HG03108 (cell line): ENCODE measurements around the gene UBE2V1.
"Not testable (repeated sequence)": the region's sequence is repeated elsewhere in the genome, so short reads cannot be mapped to it uniquely, and the experiment has no call there.

Experiments used
- ATAC-seq: cut with Tn5 transposase; IDR thresholded peaks from one replicate; pipeline ENCODE4 v1.9.1; 2021; ENCODE audit warnings: moderate library complexity; ENCODE audit not compliant: unreplicated experiment

The UBE2V1 gene

GRCh38 chr20:50112512-50113419, at the start of gene UBE2V1:
Gene UBE2V1 (minus strand): TSS chr20:50113150. CDS start chr20:50113128, 22 bp downstream.
- ATAC-seq = peak; percentile 34

GRCh38 chr20:50161494-50161893, 48.5 kb upstream of the UBE2V1 start:
- not testable (repeated sequence) for ATAC-seq

DNA sequence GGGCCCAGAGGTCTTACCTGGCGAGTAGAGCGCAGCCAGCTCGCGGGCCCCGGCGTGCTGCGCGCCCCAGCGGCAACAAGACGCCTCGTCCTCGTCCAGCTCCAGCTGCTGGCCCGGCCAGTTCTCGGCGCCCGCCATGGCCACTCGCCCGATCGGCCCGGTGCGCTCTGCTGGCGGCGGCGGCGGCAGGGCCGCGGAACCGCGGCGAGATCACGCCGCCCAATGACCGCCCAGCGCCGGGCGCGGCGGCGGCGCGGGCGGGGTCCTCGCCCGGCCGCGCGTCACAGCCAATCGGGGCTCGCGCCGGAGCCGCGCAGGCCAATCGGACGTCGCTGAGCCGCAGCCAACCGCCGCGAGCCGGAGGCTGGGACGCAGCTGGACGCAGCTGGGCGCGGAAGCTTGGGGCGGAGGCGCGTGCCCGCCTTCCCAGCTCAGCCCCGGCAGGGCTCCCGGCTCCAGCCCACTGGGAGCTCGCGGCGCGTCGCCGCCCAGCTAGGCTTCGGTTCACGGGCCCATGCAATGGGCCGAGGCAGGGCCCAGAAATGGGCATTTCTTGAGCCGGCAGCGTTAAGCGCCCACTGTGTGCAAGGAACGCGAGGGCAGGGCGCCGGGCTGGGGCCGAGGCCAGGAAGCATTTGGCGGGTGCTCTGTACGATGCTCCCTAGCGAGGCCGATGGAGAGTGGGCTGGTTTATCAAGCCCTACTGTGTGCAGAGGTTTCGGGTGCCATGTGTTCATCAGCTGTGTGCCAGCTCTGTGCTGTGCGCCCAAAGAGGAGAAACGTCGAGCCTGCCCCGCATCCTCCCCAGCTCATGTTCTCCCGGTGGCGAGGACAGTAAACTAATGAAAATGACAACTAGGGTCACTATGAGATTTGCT, 40.8 kb upstream of the UBE2V1 start, which contains the start of gene PEDS1:
TSS of gene PEDS1 (minus strand) at position 224 of the 878 bp plus-strand sequence. CDS start at position 138, 86 bp downstream.
- peak; percentile 94 for ATAC-seq

- ATAC-seq = no peak
Measured at GRCh38 chr20:50153153-50153499, 40.2 kb upstream of the UBE2V1 start.

DNA sequence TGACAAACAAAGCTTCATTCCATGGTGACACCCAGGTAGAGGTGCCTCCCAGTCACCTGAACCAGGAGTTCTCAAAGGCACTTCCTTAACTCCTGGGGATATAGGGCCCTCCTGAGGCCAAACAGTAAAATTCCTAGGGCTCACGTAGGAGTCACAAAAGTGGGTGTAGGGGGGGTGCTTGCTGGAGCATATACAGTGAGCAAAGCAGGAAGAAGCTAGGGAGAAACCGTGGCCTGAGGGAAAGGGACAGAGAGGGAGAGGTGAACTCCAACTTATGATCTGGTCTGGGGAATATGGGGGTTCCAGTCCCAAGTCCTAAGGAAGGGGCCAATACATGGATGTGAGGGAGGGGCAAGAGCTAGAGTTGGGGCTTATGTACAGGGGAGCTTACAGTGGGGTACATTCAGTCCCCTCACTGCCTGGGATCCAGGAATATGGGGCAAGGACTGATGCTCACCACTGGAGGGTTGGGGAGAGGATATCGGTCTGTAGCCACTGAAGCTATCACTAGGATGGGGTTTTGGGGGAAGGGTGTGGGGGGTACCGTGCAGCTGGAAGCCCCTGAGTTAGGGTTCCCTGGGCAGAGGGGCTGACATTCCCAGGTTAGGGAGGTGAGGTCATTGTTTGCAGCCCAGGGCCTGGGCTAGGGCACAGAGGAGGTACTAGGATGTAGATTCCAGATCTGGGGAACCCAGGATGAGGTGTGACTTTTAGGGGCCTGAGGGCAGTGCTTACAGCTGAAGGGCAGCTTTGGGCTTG, 39.6 kb upstream of the UBE2V1 start:
- no peak for ATAC-seq

DNA sequence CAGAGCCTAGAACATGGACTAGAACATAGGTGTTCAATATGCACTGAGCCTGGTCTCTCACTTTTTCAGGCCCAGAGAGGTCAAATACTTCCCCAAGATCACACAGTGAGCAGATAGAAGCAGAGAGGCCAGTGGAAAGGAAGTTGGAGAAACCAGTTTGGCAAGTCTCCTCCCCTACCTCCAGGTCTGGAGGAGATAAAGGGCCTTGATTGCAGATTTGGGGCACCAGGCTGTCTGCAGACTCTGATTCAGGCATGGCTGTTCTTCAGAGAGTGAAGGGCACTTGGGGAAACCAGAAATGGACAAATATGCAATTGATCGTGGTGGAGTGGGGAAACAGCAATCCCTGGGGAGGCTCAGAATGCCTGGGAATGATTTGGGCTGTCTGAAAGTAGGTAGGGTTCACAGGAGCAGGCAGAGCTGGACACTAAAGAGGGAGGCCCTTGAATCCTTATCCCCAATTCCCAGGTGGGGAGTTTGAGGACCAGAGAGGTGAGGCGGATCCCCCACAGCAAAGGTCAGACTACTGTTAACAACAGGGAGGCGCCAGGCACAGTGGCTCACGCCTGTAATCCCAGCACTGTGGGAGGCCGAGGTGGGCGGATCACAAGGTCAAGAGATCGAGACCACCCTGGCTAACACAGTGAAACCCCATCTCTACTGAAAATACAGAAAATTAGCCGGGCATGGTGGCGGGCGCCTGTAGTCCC, 38.2 kb upstream of the UBE2V1 start:
- no peak for ATAC-seq

GRCh38 chr20:50149481-50150254, 36.7 kb upstream of the UBE2V1 start:
- no peak for ATAC-seq

DNA sequence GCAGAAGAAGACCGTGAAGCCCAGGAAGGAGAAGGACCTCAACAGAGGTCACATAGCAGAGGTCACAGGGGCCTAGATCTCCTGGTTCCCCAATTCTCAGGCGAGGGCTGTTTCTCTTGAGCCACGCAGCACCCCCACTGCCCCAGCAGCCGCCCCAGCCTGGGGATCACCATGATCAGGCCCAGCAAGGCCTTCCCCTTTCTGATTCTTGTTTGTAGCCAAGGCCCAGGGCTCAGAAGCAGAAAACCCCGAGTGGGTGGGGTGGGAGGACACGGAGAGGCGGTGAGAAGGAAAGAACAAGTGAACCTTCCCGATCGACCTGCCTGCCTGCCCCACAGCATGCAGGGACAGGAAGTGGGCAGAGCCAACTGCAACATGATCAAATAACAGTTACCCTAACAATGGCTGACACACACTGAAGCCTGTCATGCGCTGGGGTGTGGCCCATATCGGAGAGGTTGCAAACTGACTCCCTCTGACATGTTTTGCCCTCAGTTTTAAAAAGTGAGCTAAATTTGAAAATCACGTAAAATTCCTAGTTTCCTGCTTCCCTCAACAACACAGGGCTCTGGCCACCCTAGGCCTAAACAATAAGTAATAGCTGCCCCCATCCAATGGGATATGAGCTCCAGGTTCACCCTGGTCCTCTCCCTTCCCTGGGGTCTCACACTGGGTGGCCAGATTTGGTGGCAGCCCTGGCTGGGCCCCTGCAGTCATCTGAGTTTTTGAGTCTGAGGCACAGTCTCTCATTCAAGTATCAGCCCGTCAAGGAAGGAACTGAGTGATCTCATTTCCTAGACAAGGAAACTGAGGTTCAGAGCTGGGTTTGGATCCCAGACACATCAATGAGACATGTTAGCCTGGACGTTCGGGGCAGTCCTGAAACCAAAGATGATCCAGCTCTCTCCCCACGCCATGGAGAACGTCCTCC, 34.0 kb upstream of the UBE2V1 start:
- no peak for ATAC-seq

DNA sequence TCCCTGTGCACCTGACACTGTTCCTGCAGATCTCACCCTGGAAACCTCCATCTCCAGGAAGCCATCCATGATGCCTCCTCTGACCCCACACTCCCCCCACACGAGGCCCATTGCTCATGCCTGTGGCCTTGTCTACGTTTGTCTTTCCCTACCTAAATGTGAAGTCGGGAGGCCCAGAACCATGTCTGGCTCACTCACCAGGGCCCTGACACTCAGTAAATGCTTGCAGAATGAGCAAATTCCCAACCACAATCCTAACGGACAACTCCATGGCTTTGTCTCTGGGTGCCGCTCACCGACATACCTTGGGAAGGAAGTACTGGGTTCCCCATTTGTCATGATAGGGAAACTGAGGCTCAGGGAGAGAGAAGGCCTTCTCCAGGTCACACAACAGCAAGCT, 33.3 kb upstream of the UBE2V1 start:
- ATAC-seq = no peak

- ATAC-seq = no peak
Measured at GRCh38 chr20:50145566-50145965, 32.6 kb upstream of the UBE2V1 start.

DNA sequence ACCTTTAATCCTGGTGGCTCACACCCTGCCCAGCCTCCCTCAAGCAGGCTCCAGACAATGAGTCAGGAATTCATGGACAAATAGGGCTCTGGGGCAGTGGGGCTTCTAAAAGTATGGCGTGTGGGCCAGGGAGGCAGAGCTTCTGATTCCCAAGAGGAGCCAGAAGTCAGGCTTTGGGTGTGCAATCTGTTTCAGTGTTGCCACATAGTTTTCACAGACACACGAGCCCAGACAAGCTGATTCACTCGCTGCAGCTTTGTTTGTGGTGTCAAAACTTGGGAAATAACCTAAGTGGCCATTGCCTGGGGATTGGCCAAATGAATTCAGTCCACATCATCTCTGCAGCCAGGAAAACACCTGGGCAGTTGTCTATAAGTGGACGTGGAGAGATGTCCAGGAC, 31.4 kb upstream of the UBE2V1 start:
- no peak for ATAC-seq

- ATAC-seq = no peak
Measured at GRCh38 chr20:50142812-50143211, 29.9 kb upstream of the UBE2V1 start.

DNA sequence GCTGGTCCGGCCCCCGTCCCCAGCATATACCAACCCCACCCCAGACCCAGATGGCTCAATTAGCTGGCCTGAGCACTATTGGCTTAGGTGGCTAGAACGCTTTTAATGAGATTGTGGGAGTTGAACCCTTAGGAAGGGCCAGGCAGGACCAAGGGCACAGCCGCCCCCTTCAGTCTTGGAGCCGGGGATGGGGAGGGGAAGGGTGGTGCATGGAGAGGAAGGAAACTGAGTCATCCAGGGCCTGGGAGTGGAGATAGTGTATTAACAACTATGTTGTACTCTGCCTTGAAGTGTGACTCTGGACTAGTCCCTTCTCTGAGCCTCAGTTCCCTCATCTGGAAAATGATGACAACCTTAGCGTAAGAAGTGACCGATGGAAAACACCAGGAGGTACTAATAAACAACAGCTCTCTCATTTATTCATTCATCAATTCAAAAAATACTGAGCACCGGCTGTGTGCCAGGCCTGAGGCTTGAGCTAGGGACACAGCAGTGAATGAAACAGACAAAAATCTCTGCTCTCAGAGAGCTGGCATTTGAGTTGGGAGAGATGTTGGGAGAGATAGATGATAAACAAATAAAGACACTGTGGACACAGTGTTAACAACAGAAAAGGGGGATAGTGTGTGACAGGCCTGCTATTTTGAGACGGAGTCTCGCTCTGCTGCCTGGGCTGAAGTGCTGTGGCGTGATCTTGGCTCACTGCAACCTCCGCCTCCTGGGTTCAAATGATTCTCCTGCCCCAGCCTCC, 29.0 kb upstream of the UBE2V1 start:
- no peak for ATAC-seq

DNA sequence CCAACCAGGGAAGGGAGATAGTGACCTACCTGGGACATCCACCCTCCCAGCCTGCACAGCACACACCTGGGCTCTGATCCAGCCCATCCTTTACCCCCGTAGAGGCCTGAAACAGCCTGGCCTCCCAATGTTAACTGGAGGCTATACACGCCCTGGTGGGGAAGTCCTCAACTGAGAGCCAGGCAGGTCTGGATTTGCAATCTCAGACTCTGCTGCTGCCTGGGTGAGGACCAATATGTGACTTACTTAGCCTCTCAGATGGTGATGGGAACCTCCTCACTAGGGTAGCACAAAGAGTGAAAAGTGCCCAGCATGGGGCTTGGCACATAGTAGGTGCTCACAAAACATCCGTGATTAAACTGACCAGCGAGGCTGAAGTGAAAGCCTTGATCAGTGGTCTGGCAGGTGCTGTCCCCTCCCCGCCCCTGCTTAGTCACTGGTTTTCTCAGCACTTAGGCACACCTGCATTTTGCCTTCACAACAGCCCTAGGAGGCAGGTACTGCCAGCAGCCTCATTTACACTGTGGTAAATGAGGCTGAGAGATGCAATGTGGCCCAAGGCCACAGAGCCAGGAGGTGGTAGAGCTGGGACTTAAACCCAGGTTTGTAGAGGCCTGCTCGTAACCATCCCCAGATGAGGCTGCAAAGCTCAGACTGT, 28.2 kb upstream of the UBE2V1 start:
- ATAC-seq = no peak

DNA sequence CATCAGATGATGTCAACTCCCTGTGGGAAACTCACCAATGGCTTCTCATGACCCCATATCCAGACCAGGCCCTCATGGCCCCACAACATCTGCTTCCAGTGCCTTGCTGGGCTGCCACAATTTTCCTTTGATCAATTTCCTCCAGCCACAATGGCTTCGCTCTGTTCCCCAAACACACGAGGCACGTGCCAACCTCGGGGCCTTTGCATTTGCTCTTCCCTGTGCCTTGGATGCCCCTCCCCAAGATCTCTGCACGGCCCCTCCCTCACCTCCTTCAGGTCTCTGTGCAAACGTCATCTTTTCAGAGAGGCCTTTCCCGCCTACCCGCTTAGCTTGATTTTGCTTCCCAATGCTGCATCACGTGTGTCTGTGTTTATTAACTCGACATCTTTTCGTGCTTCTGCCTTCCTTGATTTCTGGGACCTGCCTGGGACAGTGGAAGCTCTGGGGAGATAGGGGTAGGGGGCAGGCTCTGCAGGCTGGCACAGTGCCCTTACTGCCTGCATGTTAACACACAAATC, 27.4 kb upstream of the UBE2V1 start:
- ATAC-seq = no peak

DNA sequence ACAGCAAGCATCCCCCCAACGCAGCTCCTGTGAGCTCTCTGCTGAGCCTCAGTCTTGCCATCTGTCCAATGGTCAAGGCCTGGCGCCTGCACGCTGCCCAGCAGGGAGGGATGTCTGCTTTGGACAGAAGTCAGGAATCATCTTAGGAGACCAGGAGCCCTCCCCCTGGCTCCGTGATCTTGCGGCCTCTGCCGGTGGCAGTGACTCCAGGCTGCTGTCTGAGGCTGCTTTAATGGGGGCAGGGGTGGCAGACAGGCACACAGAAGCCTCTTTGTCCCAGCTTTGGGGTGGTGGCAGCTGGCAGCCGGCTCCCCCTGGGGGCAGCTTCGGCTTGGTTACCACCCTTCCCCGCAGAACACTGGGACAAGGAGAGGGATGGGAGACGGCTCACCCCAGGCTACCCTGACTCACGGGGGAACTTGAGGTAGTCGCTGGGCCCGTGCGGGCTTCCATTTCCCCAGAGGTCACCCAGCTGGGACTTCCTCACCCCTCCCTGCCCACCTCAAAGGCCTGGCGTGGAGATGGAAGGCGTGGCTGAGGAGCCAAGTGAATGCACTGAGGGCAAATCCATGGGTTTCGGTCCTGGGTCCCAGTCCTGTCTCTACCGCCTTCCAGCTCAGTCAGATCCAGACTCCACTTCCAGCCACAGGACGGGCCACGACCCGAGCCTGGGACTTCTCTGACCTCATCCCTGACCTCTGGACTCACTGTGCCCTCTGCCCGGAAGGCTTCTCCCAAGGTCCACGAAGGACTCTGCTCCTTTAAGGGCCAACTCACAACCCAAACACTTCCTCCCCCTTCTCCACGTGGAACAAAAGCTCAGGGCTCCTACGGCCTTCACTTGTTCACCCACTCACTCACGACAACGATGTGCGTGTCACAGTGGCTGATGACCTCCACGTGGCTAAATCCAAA, 25.8 kb upstream of the UBE2V1 start:
- ATAC-seq = no peak
